ENCODE measurements around the gene YIPF3.

GRCh38 chr6:43510827-43511163 lies 5.9 kb downstream of the YIPF3 start:
- TF ChIP-seq CTCF (IDR thresholded peaks at IDR 0.05) = no peak
- TF ChIP-seq POLR2A (IDR thresholded peaks at IDR 0.05) = no peak

All from esophagus squamous epithelium (tissue), 4 donors.